ENCODE measurements around the gene NXT1. TPM values are rescaled to one million over a fixed set of nuclear protein-coding genes. Genes with fewer than 3 reads are reported as not detected.
A peak's percentile ranks its signal among the peaks of the same experiment; 100 is the strongest.

NXT1 gene
- polyA plus RNA-seq, 1 of the 3 experiments (the other 2 are of a cell fraction): 28.2 TPM

DNA sequence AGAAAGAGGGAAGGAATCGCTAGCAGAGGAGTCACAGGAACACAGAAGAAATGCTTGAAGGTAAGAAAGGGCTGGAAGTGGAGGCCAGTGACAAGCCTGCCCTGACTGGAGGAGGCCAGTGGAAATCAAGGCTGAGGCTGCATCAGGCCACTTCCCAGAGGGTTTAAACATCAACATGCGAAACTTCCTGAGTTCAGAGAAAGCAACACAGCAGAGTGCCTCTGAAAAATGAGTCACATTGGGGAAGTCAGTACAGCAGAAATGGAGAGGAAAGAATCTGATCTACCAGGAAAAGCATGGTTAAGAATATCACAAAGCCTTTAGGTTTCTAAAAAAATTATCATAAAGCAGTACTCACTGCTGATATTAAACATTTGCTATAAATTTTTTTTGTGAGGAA is 47.4 kb downstream of the NXT1 start:
- H3K4me2 ChIP-seq: no peak overlapping the region
- no peaks in the 10 kb centered on the region for H3K9me2 ChIP-seq
- H3K79me2 ChIP-seq (ENCODE audit: insufficient read depth): peaks cover 9% of the 10 kb centered on the region; the same call in 1 of the 2 replicates
- peaks cover 20% of the 10 kb centered on the region for H3F3A ChIP-seq (replicated peaks; ENCODE audit: insufficient read depth)
- H2AFZ ChIP-seq (ENCODE audit: low read depth): no peak overlapping the region
- DNase-seq: no peak
- H4K20me1 ChIP-seq (ENCODE audit: insufficient read depth): 0 out of 2 replicates have a peak, but pooled peaks cover 5% of the 10 kb centered on the region
- H3K9me3 ChIP-seq: no peaks in the 10 kb centered on the region
- ChIA-PET POLR2A (no interaction called here), CTCF (no interaction called here)
- WGBS (ENCODE audit: low lambda C conversion rate): 94% methylated on average over 2 of the region's 2 CpGs
- H3K27ac ChIP-seq (ENCODE audit: low read depth in 2 of 2, low read length in 1 of 2): peak overlapping the region in 1 of 2 experiments; percentile 4; a peak in 1 of 4 replicates
- H3K4me3 ChIP-seq (ENCODE audit: low read depth in 2 of 2, low read length in 1 of 2): no peak overlapping the region
- no peaks in the 10 kb centered on the region for H3K27me3 ChIP-seq (ENCODE audit: insufficient read depth)
- peak overlapping the region; percentile 3; the same call in 1 of the 2 replicates for H3K9ac ChIP-seq
- peaks cover 3 to 10% of the 10 kb centered on the region in 2 experiments; a peak in 2 of 4 replicates for H3K4me1 ChIP-seq (ENCODE audit: control insufficient read depth in 1 of 2, insufficient read depth in 2 of 2, low read depth in 1 of 2, low read length in 1 of 2)
- H3K36me3 ChIP-seq (replicated peaks in 1 of 2; ENCODE audit: control insufficient read depth in 1 of 2, insufficient read depth in 2 of 2, low read length in 1 of 2): peaks cover 11 to 23% of the 10 kb centered on the region in 2 experiments
- TF ChIP-seq EP300 (IDR thresholded peaks at IDR 0.05; ENCODE audit: borderline replicate concordance in 1 of 2, low read depth in 1 of 2, low read length in 1 of 2): no peak
- no peak for TF ChIP-seq RFX5 (IDR thresholded peaks at IDR 0.05; ENCODE audit: low read length)
- TF ChIP-seq, protein P1, sequence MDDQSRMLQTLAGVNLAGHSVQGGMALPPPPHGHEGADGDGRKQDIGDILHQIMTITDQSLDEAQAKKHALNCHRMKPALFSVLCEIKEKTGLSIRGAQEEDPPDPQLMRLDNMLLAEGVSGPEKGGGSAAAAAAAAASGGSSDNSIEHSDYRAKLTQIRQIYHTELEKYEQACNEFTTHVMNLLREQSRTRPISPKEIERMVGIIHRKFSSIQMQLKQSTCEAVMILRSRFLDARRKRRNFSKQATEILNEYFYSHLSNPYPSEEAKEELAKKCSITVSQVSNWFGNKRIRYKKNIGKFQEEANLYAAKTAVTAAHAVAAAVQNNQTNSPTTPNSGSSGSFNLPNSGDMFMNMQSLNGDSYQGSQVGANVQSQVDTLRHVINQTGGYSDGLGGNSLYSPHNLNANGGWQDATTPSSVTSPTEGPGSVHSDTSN (IDR thresholded peaks at IDR 0.05): no peak

GRCh38 chr20:23399568-23400241 is 49.1 kb downstream of the NXT1 start:
- peaks cover 21% of the 10 kb centered on the region; the same call in 1 of the 2 replicates for H3K79me2 ChIP-seq (ENCODE audit: insufficient read depth)
- H4K20me1 ChIP-seq (ENCODE audit: insufficient read depth): peaks cover 8% of the 10 kb centered on the region; the same call in 1 of the 2 replicates
- no peak overlapping the region for H3K9ac ChIP-seq
- H3K36me3 ChIP-seq (replicated peaks in 1 of 2; ENCODE audit: control insufficient read depth in 1 of 2, insufficient read depth in 2 of 2, low read length in 1 of 2): peaks cover 5 to 9% of the 10 kb centered on the region in 2 experiments
- no peak overlapping the region; a peak in 1 of 4 replicates for H3K4me3 ChIP-seq (ENCODE audit: low read depth in 2 of 2, low read length in 1 of 2)
- H3K9me3 ChIP-seq: no peaks in the 10 kb centered on the region
- peak overlapping the region; percentile 17 for H3K4me2 ChIP-seq
- POLR2A ChIA-PET: no interaction called here
- H3K27me3 ChIP-seq (ENCODE audit: insufficient read depth): no peaks in the 10 kb centered on the region
- WGBS (ENCODE audit: low lambda C conversion rate): 56% methylated on average over 6 of the region's 6 CpGs
- CTCF ChIA-PET: interaction anchor here (0.7 kb wide), 1 partner anchor 10 kb away, joined by 3 read pairs; no protein-coding TSS in a partner anchor
- peaks cover 20% of the 10 kb centered on the region for H3F3A ChIP-seq (replicated peaks; ENCODE audit: insufficient read depth)
- peak overlapping the region in 1 of 2 experiments; percentile 33; a peak in 2 of 4 replicates for H3K27ac ChIP-seq (ENCODE audit: low read depth in 2 of 2, low read length in 1 of 2)
- H3K9me2 ChIP-seq: no peaks in the 10 kb centered on the region
- TF ChIP-seq, protein P2, sequence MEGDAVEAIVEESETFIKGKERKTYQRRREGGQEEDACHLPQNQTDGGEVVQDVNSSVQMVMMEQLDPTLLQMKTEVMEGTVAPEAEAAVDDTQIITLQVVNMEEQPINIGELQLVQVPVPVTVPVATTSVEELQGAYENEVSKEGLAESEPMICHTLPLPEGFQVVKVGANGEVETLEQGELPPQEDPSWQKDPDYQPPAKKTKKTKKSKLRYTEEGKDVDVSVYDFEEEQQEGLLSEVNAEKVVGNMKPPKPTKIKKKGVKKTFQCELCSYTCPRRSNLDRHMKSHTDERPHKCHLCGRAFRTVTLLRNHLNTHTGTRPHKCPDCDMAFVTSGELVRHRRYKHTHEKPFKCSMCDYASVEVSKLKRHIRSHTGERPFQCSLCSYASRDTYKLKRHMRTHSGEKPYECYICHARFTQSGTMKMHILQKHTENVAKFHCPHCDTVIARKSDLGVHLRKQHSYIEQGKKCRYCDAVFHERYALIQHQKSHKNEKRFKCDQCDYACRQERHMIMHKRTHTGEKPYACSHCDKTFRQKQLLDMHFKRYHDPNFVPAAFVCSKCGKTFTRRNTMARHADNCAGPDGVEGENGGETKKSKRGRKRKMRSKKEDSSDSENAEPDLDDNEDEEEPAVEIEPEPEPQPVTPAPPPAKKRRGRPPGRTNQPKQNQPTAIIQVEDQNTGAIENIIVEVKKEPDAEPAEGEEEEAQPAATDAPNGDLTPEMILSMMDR (IDR thresholded peaks at IDR 0.05): peak; percentile 25; the same call in 1 of the 2 replicates
- TF ChIP-seq TEAD4 (IDR thresholded peaks at IDR 0.05; ENCODE audit: borderline replicate concordance, insufficient read depth): no peak
- no peak overlapping the region for H2AFZ ChIP-seq (ENCODE audit: low read depth)
- H3K4me1 ChIP-seq (ENCODE audit: control insufficient read depth in 1 of 2, insufficient read depth in 2 of 2, low read depth in 1 of 2, low read length in 1 of 2): peaks cover 3 to 10% of the 10 kb centered on the region in 2 experiments; a peak in 2 of 4 replicates
- no peak for DNase-seq

DNA sequence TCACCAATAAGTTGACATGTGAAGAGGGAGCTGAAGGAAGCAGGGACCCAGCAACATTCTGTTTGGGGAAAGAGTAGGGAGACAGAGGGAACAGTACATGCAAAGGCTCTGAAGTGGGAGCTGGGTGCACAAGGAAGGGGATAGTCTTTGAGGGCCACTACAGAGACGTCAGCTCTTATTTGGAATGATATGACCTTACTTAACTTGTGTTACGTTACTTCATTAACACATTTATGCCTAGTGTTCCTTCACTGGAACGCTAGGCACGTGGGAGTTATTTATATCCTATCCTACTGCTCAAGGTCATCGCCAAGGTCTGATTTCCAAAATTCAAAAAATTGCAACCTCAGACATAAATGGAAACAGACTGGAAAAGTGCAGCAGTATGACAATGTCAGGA is 50.5 kb downstream of the NXT1 start:
- H3K9me3 ChIP-seq: no peaks in the 10 kb centered on the region
- peaks cover 8% of the 10 kb centered on the region; the same call in 1 of the 2 replicates for H4K20me1 ChIP-seq (ENCODE audit: insufficient read depth)
- no peak for DNase-seq
- H3K4me1 ChIP-seq (ENCODE audit: control insufficient read depth in 1 of 2, insufficient read depth in 2 of 2, low read depth in 1 of 2, low read length in 1 of 2): peaks cover 3 to 10% of the 10 kb centered on the region in 2 experiments; a peak in 2 of 4 replicates
- peaks cover 2 to 5% of the 10 kb centered on the region in 2 experiments for H3K36me3 ChIP-seq (replicated peaks in 1 of 2; ENCODE audit: control insufficient read depth in 1 of 2, insufficient read depth in 2 of 2, low read length in 1 of 2)
- H3F3A ChIP-seq (replicated peaks; ENCODE audit: insufficient read depth): peaks cover 20% of the 10 kb centered on the region
- H2AFZ ChIP-seq (ENCODE audit: low read depth): no peak overlapping the region
- TF ChIP-seq NFIC (IDR thresholded peaks at IDR 0.05; ENCODE audit: borderline replicate concordance) (no peak), EZH2phosphoT487 (IDR thresholded peaks at IDR 0.05; ENCODE audit: borderline replicate concordance, low read depth) (no peak), FOXM1 (IDR thresholded peaks at IDR 0.05; ENCODE audit: low read depth) (no peak), EP300 (IDR thresholded peaks at IDR 0.05; ENCODE audit: borderline replicate concordance in 1 of 2, low read depth in 1 of 2, low read length in 1 of 2) (no peak), YY1 (IDR thresholded peaks at IDR 0.05; ENCODE audit: low read depth) (no peak), NRF1 (IDR thresholded peaks at IDR 0.05; ENCODE audit: low read depth, low read length) (no peak)
- TF ChIP-seq, protein P3, sequence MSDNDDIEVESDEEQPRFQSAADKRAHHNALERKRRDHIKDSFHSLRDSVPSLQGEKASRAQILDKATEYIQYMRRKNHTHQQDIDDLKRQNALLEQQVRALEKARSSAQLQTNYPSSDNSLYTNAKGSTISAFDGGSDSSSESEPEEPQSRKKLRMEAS (IDR thresholded peaks at IDR 0.05; ENCODE audit: low read depth): no peak
- TF ChIP-seq, protein P4, sequence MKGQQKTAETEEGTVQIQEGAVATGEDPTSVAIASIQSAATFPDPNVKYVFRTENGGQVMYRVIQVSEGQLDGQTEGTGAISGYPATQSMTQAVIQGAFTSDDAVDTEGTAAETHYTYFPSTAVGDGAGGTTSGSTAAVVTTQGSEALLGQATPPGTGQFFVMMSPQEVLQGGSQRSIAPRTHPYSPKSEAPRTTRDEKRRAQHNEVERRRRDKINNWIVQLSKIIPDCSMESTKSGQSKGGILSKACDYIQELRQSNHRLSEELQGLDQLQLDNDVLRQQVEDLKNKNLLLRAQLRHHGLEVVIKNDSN (IDR thresholded peaks at IDR 0.05; ENCODE audit: borderline replicate concordance, low read depth): no peak
- H3K4me2 ChIP-seq: no peak overlapping the region
- ChIA-PET POLR2A (no interaction called here), CTCF (no interaction called here)
- H3K9me2 ChIP-seq: no peaks in the 10 kb centered on the region
- WGBS (ENCODE audit: low lambda C conversion rate): 94% methylated on average over 5 of the region's 5 CpGs
- H3K4me3 ChIP-seq (ENCODE audit: low read depth in 2 of 2, low read length in 1 of 2): no peak overlapping the region
- peaks cover 31% of the 10 kb centered on the region; the same call in 1 of the 2 replicates for H3K79me2 ChIP-seq (ENCODE audit: insufficient read depth)
- no peak overlapping the region for H3K27ac ChIP-seq (ENCODE audit: low read depth in 2 of 2, low read length in 1 of 2)
- no peak overlapping the region for H3K9ac ChIP-seq
- no peaks in the 10 kb centered on the region for H3K27me3 ChIP-seq (ENCODE audit: insufficient read depth)

All from SK-N-SH (cell line).